IgD-negative memory B cell (primary cell): Measurements from ENCODE around the gene FPGT. TPM values are rescaled to one million over a fixed set of nuclear protein-coding genes. Genes with fewer than 3 reads are reported as not detected.
A peak's percentile ranks its signal among the peaks of the same experiment; 100 is the strongest.
"Not testable (repeated sequence)": the region's sequence is repeated elsewhere in the genome, so short reads cannot be mapped to it uniquely, and the experiment has no call there.

ENCODE experiments used
- H3K27ac Mint-ChIP-seq, 3 donors: one replicate each; pipeline ENCODE4 v1.8.0; 2020 to 2022; ENCODE audit warnings: mild to moderate bottlenecking in 3 of 3, mixed read lengths in 3 of 3, moderate library complexity in 1 of 3
- H3K27me3 Mint-ChIP-seq: one replicate; pipeline ENCODE4 v1.8.0; 2021; ENCODE audit warnings: mixed read lengths
- H3K36me3 Mint-ChIP-seq: one replicate; pipeline ENCODE4 v1.8.0; 2020; ENCODE audit warnings: mild to moderate bottlenecking, mixed read lengths
- H3K4me1 Mint-ChIP-seq, 3 donors: one replicate each; pipeline ENCODE4 v1.8.0; 2020 to 2022; ENCODE audit warnings: mixed read lengths in 3 of 3, mild to moderate bottlenecking in 1 of 3
- H3K4me3 Mint-ChIP-seq, 4 donors: one replicate each; pipeline ENCODE4 v1.8.0; 2020 to 2022; ENCODE audit warnings: mild to moderate bottlenecking in 4 of 4, mixed read lengths in 4 of 4, moderate library complexity in 3 of 4
- H3K9me3 Mint-ChIP-seq, 3 donors: one replicate each; pipeline ENCODE4 v1.8.0; 2020 to 2021; ENCODE audit warnings: mixed read lengths in 3 of 3, mild to moderate bottlenecking in 1 of 3
- polyA plus RNA-seq: library from polyadenylated mRNA; unstranded; fragments of 300-500 nt; fragmentation: Illumina TruSeq; gene quantifications from one replicate; pipeline ENCODE4 v1.2.3, GENCODE V29; 2021

FPGT gene
- polyA plus RNA-seq, 1 donor from 2014 or later: 3.9 TPM

DNA sequence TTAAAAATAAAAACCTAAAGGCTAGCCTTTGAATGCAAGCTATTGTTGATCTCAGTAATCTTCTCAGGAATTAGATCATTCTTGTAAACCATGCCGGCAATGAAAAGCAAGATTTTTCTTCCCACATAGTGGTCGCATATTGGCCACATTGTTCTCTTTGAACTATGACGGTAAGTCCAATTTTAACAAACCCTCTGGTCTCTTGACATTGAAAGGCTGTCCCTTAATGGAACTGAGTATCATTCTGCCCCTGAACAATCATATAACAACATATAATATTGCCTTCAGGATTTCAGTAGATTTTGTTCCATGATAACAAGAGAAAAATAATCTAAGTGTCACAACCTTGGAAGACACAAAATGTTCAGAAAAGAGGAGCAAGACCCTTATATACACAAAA lies 38.4 kb downstream of the FPGT start:
- Mint-ChIP-seq H3K36me3 (no peaks in the 10 kb centered on the region), H3K27me3 (no peaks in the 10 kb centered on the region), H3K4me1 (no peaks in the 10 kb centered on the region), H3K4me3 (no peak overlapping the region), H3K27ac (no peak overlapping the region), H3K9me3 (peaks cover 0 to 2% (median 0%) of the 10 kb centered on the region in 3 donors)

DNA sequence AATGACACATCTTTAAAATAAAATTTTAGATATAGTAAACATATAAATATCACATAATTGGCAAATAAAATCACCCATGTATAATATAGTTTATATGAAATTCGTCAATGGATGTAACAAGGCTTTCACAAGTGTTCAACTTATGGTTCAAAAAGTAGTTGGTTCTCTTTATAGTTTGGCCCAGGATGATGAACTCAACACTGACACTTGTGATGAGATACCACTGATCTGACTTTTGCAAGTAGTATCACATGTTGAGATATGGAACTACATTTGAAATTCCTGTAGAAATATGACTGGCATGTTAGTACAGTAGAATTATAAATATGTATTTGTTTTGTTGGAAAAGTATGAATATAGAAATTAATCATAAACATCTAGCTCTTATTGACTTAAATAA lies 39.0 kb downstream of the FPGT start:
- no peak overlapping the region for H3K27ac Mint-ChIP-seq
- H3K4me1 Mint-ChIP-seq: no peaks in the 10 kb centered on the region
- H3K27me3 Mint-ChIP-seq: no peaks in the 10 kb centered on the region
- H3K4me3 Mint-ChIP-seq: no peak overlapping the region
- no peaks in the 10 kb centered on the region for H3K36me3 Mint-ChIP-seq
- H3K9me3 Mint-ChIP-seq: peaks cover 0 to 2% (median 0%) of the 10 kb centered on the region in 3 donors

DNA sequence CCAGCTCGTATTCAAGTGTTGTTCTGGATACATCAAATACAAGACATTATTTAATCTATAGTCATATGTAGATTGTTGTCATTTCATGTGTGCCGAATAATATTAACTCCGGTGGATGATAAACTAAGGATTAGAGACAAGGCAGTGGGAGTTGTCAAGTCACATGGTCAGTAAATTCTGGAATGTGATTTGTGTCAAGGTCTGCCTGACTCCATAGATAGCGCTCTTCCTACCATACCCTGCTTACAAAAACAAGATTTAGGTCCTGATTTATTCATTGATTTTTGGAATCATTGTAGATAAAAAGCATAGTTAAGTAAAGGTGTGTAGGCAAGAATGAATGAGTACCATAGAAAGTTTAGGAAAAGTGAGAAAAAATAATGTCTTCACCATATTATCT lies 39.7 kb downstream of the FPGT start:
- Mint-ChIP-seq H3K4me1 (no peaks in the 10 kb centered on the region), H3K4me3 (no peak overlapping the region), H3K9me3 (peaks cover 0 to 2% (median 0%) of the 10 kb centered on the region in 3 donors), H3K27ac (no peak overlapping the region), H3K27me3 (no peaks in the 10 kb centered on the region), H3K36me3 (no peaks in the 10 kb centered on the region)

DNA sequence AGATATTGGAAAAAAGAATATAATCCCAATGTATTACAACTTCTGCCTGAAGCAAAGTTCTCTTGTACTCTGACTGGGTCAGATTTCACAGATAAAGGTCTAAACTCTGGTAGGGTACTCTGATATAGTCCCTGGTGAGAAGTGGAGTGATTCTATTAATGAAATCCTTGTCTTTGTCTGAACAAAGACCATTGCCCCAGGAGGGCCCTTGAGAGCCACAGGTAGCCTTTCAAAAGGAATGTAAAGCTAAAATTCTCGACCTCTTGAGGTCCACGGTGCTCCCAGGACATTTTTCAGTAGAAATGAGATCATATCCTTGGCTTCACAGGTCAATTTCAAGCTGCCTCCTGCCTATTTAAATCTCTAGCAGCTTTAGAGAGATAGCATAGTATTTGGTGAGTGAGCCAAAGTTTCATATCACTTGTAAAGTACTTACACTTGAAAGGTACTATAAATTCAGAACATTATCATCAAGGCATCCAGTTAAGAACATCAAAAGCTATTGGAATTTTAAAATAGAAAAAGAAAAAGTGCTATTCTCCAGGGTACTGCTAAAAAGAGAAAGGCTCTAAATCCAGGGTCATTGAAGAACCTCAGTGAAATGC lies 47.2 kb downstream of the FPGT start:
- Mint-ChIP-seq H3K4me3 (no peak overlapping the region), H3K27me3 (no peaks in the 10 kb centered on the region), H3K27ac (no peak overlapping the region), H3K36me3 (no peaks in the 10 kb centered on the region), H3K4me1 (no peaks in the 10 kb centered on the region), H3K9me3 (peaks cover 0 to 2% (median 0%) of the 10 kb centered on the region in 3 donors)

DNA sequence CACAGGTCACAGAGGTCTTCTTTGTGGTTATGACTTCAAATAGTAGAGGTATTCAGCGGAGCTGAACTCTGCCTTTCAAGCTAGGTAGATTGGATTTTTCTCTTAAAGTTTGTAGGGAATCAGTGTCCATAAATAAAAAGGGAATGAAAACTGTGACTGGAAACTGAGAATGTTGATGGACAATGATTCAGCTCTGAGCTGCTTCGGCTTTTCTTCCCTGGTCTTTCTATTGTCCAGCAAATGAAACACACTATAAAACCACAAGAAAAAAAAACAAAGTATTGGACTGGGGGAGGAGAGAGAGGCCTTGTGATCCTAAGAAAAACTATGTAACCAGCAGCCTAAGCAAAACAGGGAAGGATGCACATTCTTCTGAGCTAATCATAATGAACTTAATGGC lies 48.3 kb downstream of the FPGT start:
- Mint-ChIP-seq H3K27me3 (no peaks in the 10 kb centered on the region), H3K4me1 (no peaks in the 10 kb centered on the region), H3K27ac (no peak overlapping the region), H3K4me3 (no peak overlapping the region), H3K36me3 (no peaks in the 10 kb centered on the region), H3K9me3 (no peaks in the 10 kb centered on the region)

DNA sequence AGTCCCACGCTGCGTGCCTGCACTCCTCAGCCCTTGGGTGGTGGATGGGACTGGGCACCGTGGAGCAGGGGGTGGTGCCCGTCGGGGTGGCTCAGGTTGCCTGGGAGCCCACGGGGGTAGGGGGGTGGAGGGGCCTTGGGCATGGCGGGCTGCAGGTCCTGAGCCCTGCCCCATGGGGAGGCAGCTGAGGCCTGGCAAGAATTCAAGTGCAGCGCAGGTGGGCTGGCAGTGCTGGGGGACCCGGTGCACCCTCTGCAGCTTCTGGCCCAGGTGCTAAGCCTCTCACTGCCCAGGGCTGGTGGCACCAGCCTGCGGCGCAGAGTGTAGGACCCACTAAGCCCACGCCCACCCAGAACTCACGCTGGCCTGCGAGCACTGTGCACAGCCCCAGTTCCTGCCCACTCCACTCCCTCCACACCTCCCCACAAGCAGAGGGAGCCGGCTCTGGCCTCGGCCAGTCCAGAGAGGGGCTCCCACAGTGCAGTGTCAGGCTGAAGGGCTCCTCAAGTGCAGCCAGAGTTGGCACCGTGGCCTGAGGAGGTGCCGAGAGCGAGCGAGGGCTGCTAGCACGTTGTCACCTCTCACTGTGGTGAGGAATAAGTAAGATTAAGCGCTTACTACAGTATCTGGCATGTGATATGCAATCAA lies 50.0 kb downstream of the FPGT start:
- H3K27ac Mint-ChIP-seq: peak overlapping the region in 1 of 3 donors; percentile 23
- H3K4me1 Mint-ChIP-seq: no peaks in the 10 kb centered on the region
- no peaks in the 10 kb centered on the region for H3K36me3 Mint-ChIP-seq
- no peak overlapping the region for H3K4me3 Mint-ChIP-seq
- H3K27me3 Mint-ChIP-seq: no peaks in the 10 kb centered on the region
- no peaks in the 10 kb centered on the region for H3K9me3 Mint-ChIP-seq

DNA sequence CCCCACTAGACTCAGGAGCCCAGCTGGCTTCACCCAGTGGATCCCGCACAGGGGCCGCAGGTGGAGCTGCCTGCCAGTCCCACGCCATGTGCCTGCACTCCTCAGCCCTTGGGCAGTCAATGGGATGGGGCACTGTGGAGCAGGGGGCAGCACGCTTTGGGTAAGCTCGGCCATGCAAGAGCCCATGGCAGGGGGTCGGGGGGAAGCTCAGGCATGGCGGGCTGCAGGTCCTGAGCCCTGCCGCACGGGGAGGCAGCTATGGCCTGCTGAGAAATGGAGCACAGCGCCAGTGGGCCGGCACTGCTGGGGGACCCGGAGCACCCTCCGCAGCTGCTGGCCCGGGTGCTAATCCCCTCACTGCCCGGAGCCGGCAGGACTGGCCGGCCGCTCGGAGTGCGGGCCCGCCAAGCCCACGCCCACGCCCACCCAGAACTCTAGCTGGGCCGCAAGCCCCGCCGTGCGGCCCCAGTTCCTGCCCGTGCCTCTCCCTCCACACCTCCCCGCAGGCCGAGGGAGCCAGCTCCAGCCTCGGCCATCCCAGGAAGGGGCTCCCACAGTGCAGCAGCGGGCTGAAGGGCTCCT lies 55.3 kb downstream of the FPGT start:
- H3K36me3 Mint-ChIP-seq, H3K27me3 Mint-ChIP-seq, H3K9me3 Mint-ChIP-seq, H3K4me3 Mint-ChIP-seq, H3K4me1 Mint-ChIP-seq, H3K27ac Mint-ChIP-seq: not testable (repeated sequence)

Other genes starting within 250 kb of the FPGT start
- gene LRRIQ3, start 66 bp upstream of the FPGT start, polyA plus RNA-seq: 3.9 TPM
- gene TNNI3K, start 37.1 kb downstream of the FPGT start, polyA plus RNA-seq: not detected